NT2/D1 (cell line): Measurements from ENCODE around the gene ATP9A.

Source experiments
- YY1 ChIP-seq: IDR thresholded peaks from 2 replicates; pipeline ENCODE4 v1.6.1; 2011; ENCODE audit not compliant: insufficient read length, insufficient read depth
- ZNF274 ChIP-seq: IDR thresholded peaks from 2 replicates; pipeline ENCODE4 v1.6.1; 2011; ENCODE audit warnings: mild to moderate bottlenecking, low read depth, low read length

DNA sequence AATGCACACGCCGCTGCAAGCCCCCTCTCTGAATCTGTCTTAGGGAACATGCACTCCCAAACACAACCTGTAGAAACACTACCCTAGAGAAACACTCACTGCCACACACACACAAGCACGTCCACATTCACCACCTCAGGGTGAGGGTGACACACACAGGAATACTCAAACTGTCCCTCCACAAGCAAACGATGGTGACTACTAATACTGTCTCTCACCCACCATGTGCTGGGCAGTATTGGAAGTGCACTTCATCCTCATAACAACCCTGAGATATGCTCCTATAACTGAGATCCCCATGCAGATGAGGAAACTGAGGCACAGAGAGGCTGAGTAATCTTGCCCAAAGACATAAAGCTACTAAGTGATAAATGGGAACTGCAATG, 55.0 kb downstream of the ATP9A start:
- TF ChIP-seq YY1: no peak
- TF ChIP-seq ZNF274: no peak
